ENCODE results near the gene ATP2C2. TPM values are rescaled to one million over a fixed set of nuclear protein-coding genes. Genes with fewer than 3 reads are reported as not detected.

Gene ATP2C2
- total RNA-seq, 1 experiment from 2014 or later: 0.67 TPM

- Histone ChIP-seq H3K36me3 (ENCODE audit: control insufficient read depth, insufficient read depth, low read length) (no peaks in the 10 kb centered on the region), H3K27ac (ENCODE audit: low read length) (no peak overlapping the region), H3K4me3 (ENCODE audit: low read depth in 2 of 2, low read length in 2 of 2) (no peak overlapping the region), H3K9me3 (ENCODE audit: control insufficient read depth, insufficient read depth, low read depth, low read length) (no peaks in the 10 kb centered on the region), H3K27me3 (ENCODE audit: control insufficient read depth, insufficient read depth, low read length) (no peaks in the 10 kb centered on the region), H3K4me1 (ENCODE audit: control insufficient read depth, insufficient read depth, low read length) (no peaks in the 10 kb centered on the region)
- no peak for DNase-seq (ENCODE audit: low read depth, low spot score)
- no peak for TF ChIP-seq POLR2AphosphoS5 (IDR thresholded peaks at IDR 0.05; ENCODE audit: low read depth, low read length)
- TF ChIP-seq TCF7L2 (IDR thresholded peaks at IDR 0.05; ENCODE audit: low read depth, low read length): no peak
- TF ChIP-seq SIN3A (IDR thresholded peaks at IDR 0.05; ENCODE audit: borderline replicate concordance, insufficient read depth, low read depth, low read length): no peak
- TF ChIP-seq REST (IDR thresholded peaks at IDR 0.05; ENCODE audit: insufficient read depth in 1 of 2, low read depth in 2 of 2, low read length in 1 of 2): no peak
- TF ChIP-seq CTCF (IDR thresholded peaks at IDR 0.05): no peak
- intact Hi-C loops (cut with micrococcal nuclease; ENCODE audit: unreplicated experiment): no loop called here
- in situ Hi-C loops (cut with HindIII; ENCODE audit: low pct_unique_long_range_greater_than_20kb, low sequenced_read_pairs): no loop called here
- BruUV-seq (replicated peaks): no TSS peak
- ChIA-PET POLR2A (no interaction called here), CTCF (no interaction called here)
- no peak for ATAC-seq
Observed at GRCh38 chr16:84349862-84350684, 18.3 kb upstream of the ATP2C2 start.

GRCh38 chr16:84350685-84351400, 17.5 kb upstream of the ATP2C2 start:
- no peaks in the 10 kb centered on the region for H3K9me3 ChIP-seq (ENCODE audit: control insufficient read depth, insufficient read depth, low read depth, low read length)
- no peaks in the 10 kb centered on the region for H3K27me3 ChIP-seq (ENCODE audit: control insufficient read depth, insufficient read depth, low read length)
- H3K36me3 ChIP-seq (ENCODE audit: control insufficient read depth, insufficient read depth, low read length): no peaks in the 10 kb centered on the region
- H3K27ac ChIP-seq (ENCODE audit: low read length): no peak overlapping the region
- ChIA-PET CTCF (no interaction called here), POLR2A (no interaction called here)
- intact Hi-C loops (cut with micrococcal nuclease; ENCODE audit: unreplicated experiment) (no loop called here), in situ Hi-C loops (cut with HindIII; ENCODE audit: low pct_unique_long_range_greater_than_20kb, low sequenced_read_pairs) (no loop called here)
- BruUV-seq (replicated peaks): no TSS peak
- TF ChIP-seq SIN3A (IDR thresholded peaks at IDR 0.05; ENCODE audit: borderline replicate concordance, insufficient read depth, low read depth, low read length): no peak
- TF ChIP-seq POLR2AphosphoS5 (IDR thresholded peaks at IDR 0.05; ENCODE audit: low read depth, low read length): no peak
- TF ChIP-seq REST (IDR thresholded peaks at IDR 0.05; ENCODE audit: insufficient read depth in 1 of 2, low read depth in 2 of 2, low read length in 1 of 2): no peak
- no peak for TF ChIP-seq TCF7L2 (IDR thresholded peaks at IDR 0.05; ENCODE audit: low read depth, low read length)
- no peak for TF ChIP-seq CTCF (IDR thresholded peaks at IDR 0.05)
- ATAC-seq (no peak), DNase-seq (ENCODE audit: low read depth, low spot score) (no peak)
- H3K4me3 ChIP-seq (ENCODE audit: low read depth in 2 of 2, low read length in 2 of 2): no peak overlapping the region
- H3K4me1 ChIP-seq (ENCODE audit: control insufficient read depth, insufficient read depth, low read length): no peaks in the 10 kb centered on the region

Data from Panc1 (cell line).